GM19240 (cell line): ENCODE data around the gene TMED9.
"Not testable (repeated sequence)": the region's sequence is repeated elsewhere in the genome, so short reads cannot be mapped to it uniquely, and the experiment has no call there.

Source experiments
- DNase-seq: peaks from one replicate; pipeline ENCODE4 v3.0.0; 2011; ENCODE audit warnings: low spot score; ENCODE audit not compliant: insufficient read length

The TMED9 gene

GRCh38 chr5:177605667-177606066 lies 13.7 kb downstream of the TMED9 start:
- no peak for DNase-seq

DNA sequence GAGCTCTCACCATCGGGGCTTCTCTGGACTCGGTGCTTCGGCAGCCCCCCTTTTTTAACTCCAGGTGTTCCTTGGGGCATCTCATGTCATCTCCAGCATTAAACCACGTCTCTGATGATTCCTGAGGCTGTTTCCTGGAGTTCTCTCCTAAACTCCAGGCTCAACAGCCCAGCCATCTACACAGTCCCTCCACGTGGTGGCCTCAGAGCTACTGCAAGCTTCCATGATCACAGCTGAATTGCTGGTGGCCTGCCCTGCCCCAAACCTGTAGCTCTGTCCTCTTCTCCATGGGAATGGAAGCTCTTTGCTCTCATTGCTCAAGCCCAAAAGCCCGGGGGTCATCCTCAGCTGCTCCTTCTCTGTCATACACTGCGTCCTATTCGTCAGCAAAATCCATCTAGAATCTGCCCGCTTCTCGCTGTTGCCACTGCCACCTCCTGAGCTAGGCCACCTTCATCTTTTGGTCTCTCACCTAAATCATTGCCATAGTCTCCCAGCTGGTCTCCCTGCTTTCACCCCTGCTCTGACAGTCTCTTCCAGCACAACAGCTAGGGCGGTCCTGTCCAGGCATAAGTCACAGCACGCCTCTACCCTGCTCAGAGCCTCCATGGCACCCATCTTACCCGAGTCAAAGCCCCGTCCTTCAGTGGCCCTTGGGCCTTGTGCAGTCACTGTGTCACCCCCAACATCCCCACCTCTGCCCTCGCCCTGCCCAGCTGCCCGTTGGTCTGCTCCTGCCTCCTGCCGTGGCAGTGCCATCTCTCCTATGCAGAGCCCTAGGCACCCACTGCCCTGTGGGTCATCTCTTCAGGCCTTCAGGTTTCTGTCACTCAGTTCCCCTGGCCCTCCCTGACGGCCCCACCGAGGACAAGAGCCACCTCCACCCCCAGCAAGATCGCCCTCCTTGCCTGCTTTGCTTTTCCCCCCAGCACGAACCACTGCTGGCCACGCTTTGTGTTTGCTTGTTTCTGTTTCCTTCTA lies 14.4 kb downstream of the TMED9 start:
- DNase-seq = no peak

GRCh38 chr5:177607115-177607451 lies 15.1 kb downstream of the TMED9 start:
- DNase-seq = no peak

GRCh38 chr5:177607452-177608192 lies 15.6 kb downstream of the TMED9 start:
- peak; percentile 37 for DNase-seq

DNA sequence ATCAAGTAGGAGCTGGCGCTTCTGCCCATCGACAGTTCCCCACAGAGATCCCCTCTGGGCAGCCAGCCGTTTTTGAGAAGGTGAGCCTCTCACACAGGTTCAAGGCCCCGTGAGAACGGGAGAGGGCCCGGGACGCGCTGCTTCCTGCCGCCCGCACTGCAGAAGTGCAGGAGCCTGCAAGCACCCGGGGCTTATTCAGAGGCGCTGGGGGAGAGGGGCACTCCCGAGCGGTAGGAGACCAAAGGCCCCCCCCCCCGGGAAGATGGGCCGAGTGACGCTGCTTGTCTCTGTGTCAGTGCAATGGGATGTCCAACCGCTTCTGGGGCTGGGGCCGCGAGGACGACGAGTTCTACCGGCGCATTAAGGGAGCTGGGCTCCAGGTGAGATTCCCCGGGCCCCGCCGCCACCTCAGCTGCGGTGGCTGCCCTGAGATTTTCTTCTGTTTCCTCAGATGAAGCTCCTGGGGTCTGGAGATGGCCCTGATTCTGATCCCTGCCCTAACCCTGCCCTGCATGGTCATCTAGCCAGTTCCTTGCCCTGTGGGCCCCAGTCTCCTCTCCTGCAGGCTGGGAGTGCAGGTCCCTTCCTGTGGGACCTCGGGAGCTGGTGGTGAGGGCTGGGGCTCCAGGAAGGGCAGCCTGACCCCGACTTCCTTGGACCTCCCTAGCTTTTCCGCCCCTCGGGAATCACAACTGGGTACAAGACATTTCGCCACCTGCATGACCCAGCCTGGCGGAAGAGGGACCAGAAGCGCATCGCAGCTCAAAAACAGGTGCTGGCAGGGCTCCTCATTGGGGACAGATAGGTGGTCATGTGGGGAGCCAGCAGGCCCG lies 16.5 kb downstream of the TMED9 start:
- no peak for DNase-seq

GRCh38 chr5:177609076-177610059 lies 17.4 kb downstream of the TMED9 start:
- no peak for DNase-seq

- no peak for DNase-seq
These were observed 18.2 kb downstream of the TMED9 start for GRCh38 chr5:177610131-177610769.

DNA sequence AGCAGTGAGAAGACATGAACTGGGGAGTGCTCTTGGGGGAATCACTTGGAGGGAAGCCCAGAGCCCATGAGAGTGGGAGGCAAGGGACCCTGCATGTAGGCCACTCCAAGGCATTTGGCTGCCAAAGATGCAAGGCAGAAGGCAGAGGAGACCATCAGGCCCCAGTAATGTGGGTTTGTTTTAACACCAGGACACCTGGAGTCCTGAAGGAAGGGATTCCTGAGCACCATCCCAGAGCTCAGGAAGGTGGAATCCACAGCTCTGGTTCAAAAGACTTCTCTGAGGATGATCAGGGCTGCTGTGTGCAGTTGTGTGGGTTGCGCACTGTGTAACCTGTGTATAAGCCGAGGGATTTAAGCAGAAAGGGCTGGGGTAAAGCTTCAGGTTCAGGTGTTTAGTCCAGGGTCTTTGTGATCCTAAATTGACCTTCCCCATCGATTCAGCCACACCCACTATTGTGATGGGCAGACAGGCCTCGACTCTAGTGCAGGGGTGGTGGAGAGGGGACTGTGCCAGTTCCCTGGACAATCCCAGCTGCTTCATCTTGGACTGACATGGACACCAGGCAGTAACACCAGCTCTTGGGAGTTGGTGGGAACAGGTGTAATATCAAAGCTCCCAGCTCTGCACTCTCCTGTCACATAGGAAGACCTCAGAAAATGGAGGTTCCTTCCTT lies 18.9 kb downstream of the TMED9 start:
- DNase-seq = no peak

- DNase-seq = no peak
These were observed 19.6 kb downstream of the TMED9 start for GRCh38 chr5:177611446-177612214.

- no peak for DNase-seq
These were observed 20.2 kb downstream of the TMED9 start for GRCh38 chr5:177612215-177612673.

DNA sequence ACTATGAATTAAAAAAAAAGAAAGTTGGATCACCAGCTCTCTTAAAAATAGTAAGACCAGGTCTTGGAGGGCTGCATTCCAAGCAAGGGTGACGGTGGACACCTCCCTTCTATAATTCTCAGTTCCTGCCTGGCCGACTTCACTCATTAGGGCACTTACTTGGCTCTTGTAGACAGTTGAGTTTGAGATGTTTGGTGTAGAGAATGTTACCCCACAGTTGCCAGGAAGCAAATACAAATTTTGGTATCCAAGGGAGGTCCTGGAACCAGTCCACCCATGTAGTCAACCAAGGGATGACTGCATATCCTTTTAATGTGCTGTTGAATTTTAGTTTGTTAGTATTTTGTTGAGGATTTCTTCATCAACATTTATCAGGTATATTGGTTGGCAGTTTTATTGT lies 28.6 kb downstream of the TMED9 start:
- no peak for DNase-seq

- not testable (repeated sequence) for DNase-seq
These were observed 32.2 kb downstream of the TMED9 start for GRCh38 chr5:177624172-177624571.

- not testable (repeated sequence) for DNase-seq
These were observed 38.2 kb downstream of the TMED9 start for GRCh38 chr5:177630186-177630585.

- not testable (repeated sequence) for DNase-seq
These were observed 42.9 kb downstream of the TMED9 start for GRCh38 chr5:177634912-177635311.

- DNase-seq = not testable (repeated sequence)
These were observed 53.5 kb downstream of the TMED9 start for GRCh38 chr5:177645462-177645861.
